Tibial nerve (tissue), 4 donors: ENCODE results near the gene USP36.

Source experiments
- EP300 ChIP-seq, 2 donors: sonication (generic); formaldehyde crosslinking; IDR thresholded peaks; one replicate each; pipeline ENCODE4 v1.6.1; 2017; ENCODE audit warnings: antibody characterized with exemption in 2 of 2, mild to moderate bottlenecking in 1 of 2
- POLR2A ChIP-seq, 2 donors: fragments of 450-650 bp; IDR thresholded peaks; one replicate each; pipeline ENCODE4 v1.6.1; 2017; ENCODE audit warnings: antibody characterized with exemption in 2 of 2, mild to moderate bottlenecking in 2 of 2, moderate library complexity in 2 of 2
- TF ChIP-seq, protein P1 (sequence below), 5 experiments: fragments of 200-600 bp in 3 of 5; fragments of 450-650 bp in 2 of 5; sonication (generic) in 3 of 5; IDR thresholded peaks; one replicate each; pipeline ENCODE4 v1.5.1; 2016 to 2019; ENCODE audit warnings: antibody characterized with exemption in 5 of 5, mild to moderate bottlenecking in 3 of 5, moderate library complexity in 2 of 5

DNA sequence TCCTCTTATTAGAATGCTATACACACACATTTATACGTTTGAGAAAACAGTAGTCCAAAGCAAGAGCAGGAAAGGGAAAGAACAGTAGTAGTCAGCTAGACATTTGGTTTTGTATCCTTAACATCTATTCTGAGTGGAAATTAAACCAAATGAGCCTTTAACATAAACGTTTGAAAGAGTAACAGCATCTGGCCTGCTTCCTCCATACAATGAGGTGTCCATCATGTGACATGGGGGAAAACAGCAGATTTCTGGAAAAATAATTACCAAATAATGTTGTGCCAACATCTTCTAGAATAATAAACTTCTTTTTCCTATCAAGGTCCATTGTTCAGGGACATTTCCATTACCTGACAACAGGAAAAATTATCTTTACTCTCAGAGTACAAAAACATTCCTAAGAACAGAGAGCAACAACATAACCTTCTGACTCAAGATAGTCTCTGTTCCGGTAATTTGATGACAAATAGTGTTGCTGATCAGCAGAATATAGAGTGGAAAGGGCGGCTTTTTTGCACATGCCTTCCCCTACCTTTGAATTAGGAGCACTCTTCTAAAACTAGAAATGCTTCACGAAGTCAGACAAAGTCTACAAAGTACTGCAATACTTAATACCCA, 78.7 kb downstream of the USP36 start:
- TF ChIP-seq, protein P1, sequence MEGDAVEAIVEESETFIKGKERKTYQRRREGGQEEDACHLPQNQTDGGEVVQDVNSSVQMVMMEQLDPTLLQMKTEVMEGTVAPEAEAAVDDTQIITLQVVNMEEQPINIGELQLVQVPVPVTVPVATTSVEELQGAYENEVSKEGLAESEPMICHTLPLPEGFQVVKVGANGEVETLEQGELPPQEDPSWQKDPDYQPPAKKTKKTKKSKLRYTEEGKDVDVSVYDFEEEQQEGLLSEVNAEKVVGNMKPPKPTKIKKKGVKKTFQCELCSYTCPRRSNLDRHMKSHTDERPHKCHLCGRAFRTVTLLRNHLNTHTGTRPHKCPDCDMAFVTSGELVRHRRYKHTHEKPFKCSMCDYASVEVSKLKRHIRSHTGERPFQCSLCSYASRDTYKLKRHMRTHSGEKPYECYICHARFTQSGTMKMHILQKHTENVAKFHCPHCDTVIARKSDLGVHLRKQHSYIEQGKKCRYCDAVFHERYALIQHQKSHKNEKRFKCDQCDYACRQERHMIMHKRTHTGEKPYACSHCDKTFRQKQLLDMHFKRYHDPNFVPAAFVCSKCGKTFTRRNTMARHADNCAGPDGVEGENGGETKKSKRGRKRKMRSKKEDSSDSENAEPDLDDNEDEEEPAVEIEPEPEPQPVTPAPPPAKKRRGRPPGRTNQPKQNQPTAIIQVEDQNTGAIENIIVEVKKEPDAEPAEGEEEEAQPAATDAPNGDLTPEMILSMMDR (IDR thresholded peaks at IDR 0.05), result no peak
- TF ChIP-seq POLR2A (IDR thresholded peaks at IDR 0.05) (no peak), EP300 (IDR thresholded peaks at IDR 0.05) (no peak)
